HEK293 (cell line): ENCODE results near the gene ABHD8.

Experiments
- CTCF ChIA-PET: fragments of 350-600 bp; formaldehyde crosslinking; extraction: SDS; loops from one replicate; lab custom pipeline; 2021; ENCODE audit warnings: antibody characterized with exemption; lab: Yijun Ruan, JAX
- POLR2A ChIA-PET: fragments of 300-600 bp; formaldehyde crosslinking; extraction: SDS; loops from one replicate; lab custom pipeline; 2020; ENCODE audit warnings: antibody characterized with exemption, inconsistent platforms; lab: Yijun Ruan, JAX
- H3K27ac ChIP-seq: fragments of 200-500 bp; sonication (Bioruptor generic); 2 replicates; pipeline ENCODE4 v1.5.1; 2014; ENCODE audit warnings: low read depth, low read length, control low read depth, inconsistent platforms; ENCODE audit errors: extremely low read depth
- H3K36me3 ChIP-seq, 2 experiments: fragments of 200-500 bp in 1 of 2; sonication (Bioruptor generic) in 1 of 2; 1 replicate in 1 of 2; 2 replicates in 1 of 2; pipeline ENCODE4 v1.5.1; 2014 to 2017; ENCODE audit warnings: inconsistent platforms in 2 of 2, low read length in 2 of 2; ENCODE audit not compliant: control insufficient read depth in 2 of 2, insufficient read depth in 1 of 2
- H3K4me1 ChIP-seq: fragments of 200-500 bp; sonication (Bioruptor generic); 2 replicates; pipeline ENCODE4 v1.5.1; 2014; ENCODE audit warnings: mild to moderate bottlenecking, low read length, inconsistent platforms; ENCODE audit not compliant: control insufficient read depth, insufficient read depth
- H3K4me3 ChIP-seq: 2 replicates; pipeline ENCODE4 v1.5.1; 2011; ENCODE audit warnings: low read depth, mild to moderate bottlenecking, control low read depth, low read length, moderate library complexity
- H3K9me3 ChIP-seq: fragments of 200-500 bp; sonication (Bioruptor generic); 2 replicates; pipeline ENCODE4 v1.5.1; 2014; ENCODE audit warnings: low read depth, low read length, inconsistent platforms; ENCODE audit not compliant: control insufficient read depth, insufficient read depth
- BCL11B ChIP-seq: fragments of 450-650 bp; formaldehyde crosslinking; IDR thresholded peaks from 2 replicates; pipeline ENCODE4 v1.5.1; 2016; ENCODE audit warnings: low read depth, missing biosample characterization, missing genetic modification characterization
- GFI1B ChIP-seq: fragments of 450-650 bp; formaldehyde crosslinking; IDR thresholded peaks from 2 replicates; pipeline ENCODE4 v1.5.1; 2016; ENCODE audit warnings: missing biosample characterization, missing genetic modification characterization
- HOXA7 ChIP-seq: sonication (generic); formaldehyde crosslinking; IDR thresholded peaks from 2 replicates; pipeline ENCODE4 v1.8.1; 2022; ENCODE audit warnings: missing genetic modification reagents, borderline replicate concordance
- IKZF3 ChIP-seq: fragments of 450-650 bp; IDR thresholded peaks from 2 replicates; pipeline ENCODE4 v1.5.0; 2018; ENCODE audit warnings: missing biosample characterization, mild to moderate bottlenecking, missing genetic modification characterization, moderate library complexity
- SCRT2 ChIP-seq: fragments of 450-650 bp; formaldehyde crosslinking; IDR thresholded peaks from 2 replicates; pipeline ENCODE4 v1.5.1; 2016; ENCODE audit warnings: missing biosample characterization, missing genetic modification characterization
- SP7 ChIP-seq: fragments of 450-650 bp; formaldehyde crosslinking; IDR thresholded peaks from 2 replicates; pipeline ENCODE4 v1.5.1; 2016; ENCODE audit warnings: missing biosample characterization, missing genetic modification characterization
- YY1 ChIP-seq: fragments of 450-650 bp; formaldehyde crosslinking; IDR thresholded peaks from 2 replicates; pipeline ENCODE4 v1.5.1; 2018; ENCODE audit warnings: missing biosample characterization, missing genetic modification characterization
- ZBTB48 ChIP-seq: fragments of 450-650 bp; formaldehyde crosslinking; IDR thresholded peaks from 2 replicates; pipeline ENCODE4 v1.5.1; 2016; ENCODE audit warnings: missing biosample characterization, missing genetic modification characterization
- ZBTB7A ChIP-seq: fragments of 450-650 bp; formaldehyde crosslinking; IDR thresholded peaks from 2 replicates; pipeline ENCODE4 v1.5.1; 2016; ENCODE audit warnings: low read depth, missing biosample characterization, missing genetic modification characterization
- ZFP69B ChIP-seq: fragments of 450-650 bp; formaldehyde crosslinking; IDR thresholded peaks from 2 replicates; pipeline ENCODE4 v1.5.1; 2016; ENCODE audit warnings: missing biosample characterization, missing genetic modification characterization
- ZNF121 ChIP-seq: fragments of 450-650 bp; formaldehyde crosslinking; IDR thresholded peaks from 2 replicates; pipeline ENCODE4 v1.5.1; 2016; ENCODE audit warnings: missing biosample characterization, missing genetic modification characterization
- ZNF23 ChIP-seq: fragments of 450-650 bp; formaldehyde crosslinking; IDR thresholded peaks from 2 replicates; pipeline ENCODE4 v1.5.1; 2016; ENCODE audit warnings: missing biosample characterization, missing genetic modification characterization, borderline replicate concordance
- ZNF394 ChIP-seq: fragments of 450-650 bp; formaldehyde crosslinking; IDR thresholded peaks from 2 replicates; pipeline ENCODE4 v1.5.1; 2016; ENCODE audit warnings: missing biosample characterization, missing genetic modification characterization, mild to moderate bottlenecking, moderate library complexity, borderline replicate concordance
- ZNF423 ChIP-seq: fragments of 450-650 bp; formaldehyde crosslinking; IDR thresholded peaks from 2 replicates; pipeline ENCODE4 v1.5.1; 2016; ENCODE audit warnings: missing biosample characterization, missing genetic modification characterization
- ZNF48 ChIP-seq: fragments of 450-650 bp; formaldehyde crosslinking; IDR thresholded peaks from 2 replicates; pipeline ENCODE4 v1.5.1; 2016; ENCODE audit warnings: missing biosample characterization, missing genetic modification characterization
- ZNF555 ChIP-seq: fragments of 450-650 bp; formaldehyde crosslinking; conservative IDR thresholded peaks from 2 replicates; pipeline ENCODE4 v1.5.1; 2017; ENCODE audit warnings: missing biosample characterization, mild to moderate bottlenecking, missing genetic modification characterization, inconsistent platforms
- ZNF558 ChIP-seq: fragments of 450-650 bp; formaldehyde crosslinking; IDR thresholded peaks from 2 replicates; pipeline ENCODE4 v1.5.1; 2016; ENCODE audit warnings: missing biosample characterization, missing genetic modification characterization
- ZNF707 ChIP-seq: fragments of 450-650 bp; formaldehyde crosslinking; IDR thresholded peaks from 2 replicates; pipeline ENCODE4 v1.5.1; 2016; ENCODE audit warnings: missing biosample characterization, missing genetic modification characterization
- ZNF76 ChIP-seq: fragments of 450-650 bp; formaldehyde crosslinking; IDR thresholded peaks from 2 replicates; pipeline ENCODE4; 2016; ENCODE audit warnings: low read depth, missing biosample characterization, missing genetic modification characterization, borderline replicate concordance
- ZNF777 ChIP-seq: fragments of 450-650 bp; formaldehyde crosslinking; IDR thresholded peaks from 2 replicates; pipeline ENCODE4 v1.5.1; 2017; ENCODE audit warnings: missing biosample characterization, missing genetic modification characterization, borderline replicate concordance
- TF ChIP-seq, protein P1 (sequence below): fragments of 450-650 bp; formaldehyde crosslinking; IDR thresholded peaks from 2 replicates; pipeline ENCODE4; 2016; ENCODE audit warnings: missing biosample characterization, missing genetic modification characterization
- TF ChIP-seq, protein P2 (sequence below): fragments of 450-650 bp; formaldehyde crosslinking; IDR thresholded peaks from 2 replicates; pipeline ENCODE4 v1.5.1; 2016; ENCODE audit warnings: missing biosample characterization, missing genetic modification characterization
- TF ChIP-seq, protein P3 (sequence below): fragments of 450-650 bp; formaldehyde crosslinking; optimal IDR thresholded peaks from 2 replicates; pipeline ENCODE3; 2016; ENCODE audit warnings: missing biosample characterization, mild to moderate bottlenecking, missing genetic modification characterization
- TF ChIP-seq, protein P4 (sequence below): fragments of 450-650 bp; formaldehyde crosslinking; IDR thresholded peaks from 2 replicates; pipeline ENCODE4 v1.5.1; 2016; ENCODE audit warnings: missing biosample characterization, missing genetic modification characterization
- TF ChIP-seq, protein P5 (sequence below): fragments of 450-650 bp; formaldehyde crosslinking; IDR thresholded peaks from 2 replicates; pipeline ENCODE4 v1.5.1; 2016; ENCODE audit warnings: missing biosample characterization, missing genetic modification characterization
- TF ChIP-seq, protein P6 (sequence below): fragments of 450-650 bp; IDR thresholded peaks from 2 replicates; pipeline ENCODE4 v1.5.1; 2018; ENCODE audit warnings: missing biosample characterization, mild to moderate bottlenecking, missing genetic modification characterization

Gene ABHD8

DNA sequence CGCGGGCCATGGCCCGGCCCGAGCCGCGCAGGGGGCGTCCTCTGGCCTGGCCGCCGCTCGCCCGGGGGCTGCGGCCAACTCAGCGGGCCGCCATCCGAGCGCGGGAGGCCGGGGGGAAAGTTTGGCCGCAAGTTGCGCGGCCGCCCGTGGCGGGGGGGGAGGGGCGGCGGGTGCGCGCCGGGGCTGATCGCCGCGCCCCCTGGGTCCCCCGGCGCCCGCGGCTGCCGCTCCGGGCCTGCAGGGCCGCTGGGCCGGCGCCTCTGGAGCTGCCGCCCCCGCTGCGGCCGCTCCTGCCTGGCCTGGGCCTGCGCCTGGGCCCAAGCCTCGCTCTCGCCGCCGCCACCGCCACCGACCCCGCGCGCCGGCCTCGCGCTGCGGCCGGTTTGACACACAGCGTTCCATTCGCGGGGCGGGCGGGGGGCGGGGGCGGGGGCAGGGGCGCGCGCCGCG lies 57.7 kb downstream of the ABHD8 start, which contains the start of gene NR2F6:
NR2F6 (minus strand) TSS at position 385 of the 450 bp plus-strand sequence. CDS start 699 bp downstream, outside the sequence.
- peaks cover 10% of the 10 kb centered on the region for H3K4me1 ChIP-seq

DNA sequence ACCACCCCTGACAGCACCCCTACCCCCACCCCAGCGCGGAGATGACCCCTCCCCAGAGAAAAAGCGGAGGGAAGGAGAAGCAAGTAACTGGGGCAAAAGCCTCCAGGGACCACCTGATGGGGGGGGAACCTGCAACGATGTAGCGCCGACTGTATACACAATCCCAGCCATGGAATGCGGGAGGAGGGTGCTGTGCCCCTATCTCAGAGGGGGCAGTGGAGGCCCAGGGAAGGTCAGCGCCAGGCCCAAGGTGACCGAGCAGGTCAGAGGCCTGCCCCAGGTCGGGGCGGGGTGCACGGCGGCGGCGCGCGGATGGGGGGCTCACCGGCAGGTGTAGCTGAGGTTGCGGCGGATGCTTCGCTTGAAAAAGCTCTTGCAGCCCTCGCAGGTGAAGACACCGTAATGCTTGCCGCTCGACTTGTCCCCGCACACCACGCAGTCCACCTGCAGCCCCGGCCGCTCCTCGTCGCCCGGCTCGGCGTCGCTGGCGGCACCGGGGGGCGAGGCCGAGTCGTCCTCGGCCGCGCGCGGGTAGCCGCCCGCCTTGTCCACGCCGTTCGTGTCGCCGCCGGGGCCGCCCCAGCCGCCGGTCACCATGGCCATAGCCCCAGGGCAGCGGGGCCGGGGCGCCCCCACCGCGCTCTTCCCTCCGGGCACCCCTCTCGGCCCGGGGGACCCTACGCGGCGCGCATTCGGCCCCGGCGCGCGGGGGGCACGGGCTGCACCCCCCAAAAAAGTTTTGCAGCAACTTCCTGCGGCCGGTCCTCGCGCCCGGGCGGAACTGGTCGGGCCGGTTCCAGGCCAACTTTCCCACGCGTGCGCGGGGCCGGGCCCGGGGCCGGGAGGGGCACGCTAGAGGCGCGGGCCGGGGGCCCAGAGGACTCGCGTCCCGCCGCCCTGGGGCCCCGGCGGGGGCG lies 58.3 kb downstream of the ABHD8 start:
- Histone ChIP-seq H3K4me3 (peak overlapping the region; percentile 76), H3K4me1 (peaks cover 10% of the 10 kb centered on the region), H3K9me3 (no peaks in the 10 kb centered on the region), H3K36me3 (peaks cover 0 to 15% of the 10 kb centered on the region in 2 experiments; a peak in 1 of 3 replicates), H3K27ac (peak overlapping the region; percentile 82; the same call in 1 of the 2 replicates)
- ChIA-PET POLR2A (interaction anchor here (1.0 to 6.8 kb wide), 5 partner anchors 10 to 30 kb away, joined by 3 to 29 read pairs (median 4); partner anchors contain the start of genes BABAM1, OCEL1 and USE1), CTCF (no interaction called here)
- TF ChIP-seq, protein P1, sequence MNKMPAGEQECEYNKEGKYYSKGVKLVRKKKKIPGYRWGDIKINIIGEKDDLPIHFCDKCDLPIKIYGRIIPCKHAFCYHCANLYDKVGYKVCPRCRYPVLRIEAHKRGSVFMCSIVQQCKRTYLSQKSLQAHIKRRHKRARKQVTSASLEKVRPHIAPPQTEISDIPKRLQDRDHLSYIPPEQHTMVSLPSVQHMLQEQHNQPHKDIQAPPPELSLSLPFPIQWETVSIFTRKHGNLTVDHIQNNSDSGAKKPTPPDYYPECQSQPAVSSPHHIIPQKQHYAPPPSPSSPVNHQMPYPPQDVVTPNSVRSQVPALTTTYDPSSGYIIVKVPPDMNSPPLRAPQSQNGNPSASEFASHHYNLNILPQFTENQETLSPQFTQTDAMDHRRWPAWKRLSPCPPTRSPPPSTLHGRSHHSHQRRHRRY (tag by site-specific recombination) = no peak
- TF ChIP-seq ZBTB48 (tag by site-specific recombination) (peak; percentile 26; the same call in 1 of the 2 replicates), ZBTB7A (tag by site-specific recombination) (peak; percentile 81), BCL11B (peak; percentile 72; the same call in 1 of the 2 replicates), ZNF394 (tag by site-specific recombination) (0 out of 2 replicates have a peak, but pooled peaks have one; percentile 12)
- TF ChIP-seq, protein P2, sequence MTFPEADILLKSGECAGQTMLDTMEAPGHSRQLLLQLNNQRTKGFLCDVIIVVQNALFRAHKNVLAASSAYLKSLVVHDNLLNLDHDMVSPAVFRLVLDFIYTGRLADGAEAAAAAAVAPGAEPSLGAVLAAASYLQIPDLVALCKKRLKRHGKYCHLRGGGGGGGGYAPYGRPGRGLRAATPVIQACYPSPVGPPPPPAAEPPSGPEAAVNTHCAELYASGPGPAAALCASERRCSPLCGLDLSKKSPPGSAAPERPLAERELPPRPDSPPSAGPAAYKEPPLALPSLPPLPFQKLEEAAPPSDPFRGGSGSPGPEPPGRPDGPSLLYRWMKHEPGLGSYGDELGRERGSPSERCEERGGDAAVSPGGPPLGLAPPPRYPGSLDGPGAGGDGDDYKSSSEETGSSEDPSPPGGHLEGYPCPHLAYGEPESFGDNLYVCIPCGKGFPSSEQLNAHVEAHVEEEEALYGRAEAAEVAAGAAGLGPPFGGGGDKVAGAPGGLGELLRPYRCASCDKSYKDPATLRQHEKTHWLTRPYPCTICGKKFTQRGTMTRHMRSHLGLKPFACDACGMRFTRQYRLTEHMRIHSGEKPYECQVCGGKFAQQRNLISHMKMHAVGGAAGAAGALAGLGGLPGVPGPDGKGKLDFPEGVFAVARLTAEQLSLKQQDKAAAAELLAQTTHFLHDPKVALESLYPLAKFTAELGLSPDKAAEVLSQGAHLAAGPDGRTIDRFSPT (tag by site-specific recombination) = 0 out of 2 replicates have a peak, but pooled peaks have one; percentile 9
- TF ChIP-seq, protein P3, sequence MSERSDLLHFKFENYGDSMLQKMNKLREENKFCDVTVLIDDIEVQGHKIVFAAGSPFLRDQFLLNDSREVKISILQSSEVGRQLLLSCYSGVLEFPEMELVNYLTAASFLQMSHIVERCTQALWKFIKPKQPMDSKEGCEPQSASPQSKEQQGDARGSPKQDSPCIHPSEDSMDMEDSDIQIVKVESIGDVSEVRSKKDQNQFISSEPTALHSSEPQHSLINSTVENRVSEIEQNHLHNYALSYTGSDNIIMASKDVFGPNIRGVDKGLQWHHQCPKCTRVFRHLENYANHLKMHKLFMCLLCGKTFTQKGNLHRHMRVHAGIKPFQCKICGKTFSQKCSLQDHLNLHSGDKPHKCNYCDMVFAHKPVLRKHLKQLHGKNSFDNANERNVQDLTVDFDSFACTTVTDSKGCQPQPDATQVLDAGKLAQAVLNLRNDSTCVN (tag by site-specific recombination) = peak; percentile 71

More for the DNA sequence above, 57.7 kb downstream of the ABHD8 start, which contains the start of gene NR2F6:
- Histone ChIP-seq H3K9me3 (no peaks in the 10 kb centered on the region), H3K36me3 (peaks cover 0 to 8% of the 10 kb centered on the region in 2 experiments; a peak in 1 of 3 replicates), H3K27ac (peak within 1 kb of the TSS; percentile 82; the same call in 1 of the 2 replicates), H3K4me3 (peak within 1 kb of the TSS; percentile 76)
- TF ChIP-seq GFI1B (tag by site-specific recombination) (no peak), IKZF3 (tag by site-specific recombination) (no peak), ZNF23 (tag by site-specific recombination) (no peak), ZNF555 (tag by site-specific recombination) (no peak), ZNF48 (tag by site-specific recombination) (no peak), SCRT2 (tag by site-specific recombination) (no peak), ZNF558 (no peak), ZNF777 (tag by site-specific recombination) (no peak), ZNF121 (tag by site-specific recombination) (no peak), HOXA7 (CRISPR knock-in tag) (no peak), SP7 (tag by site-specific recombination) (no peak), ZNF76 (tag by site-specific recombination) (no peak), ZNF423 (tag by site-specific recombination) (no peak), YY1 (tag by site-specific recombination) (no peak), ZNF707 (tag by site-specific recombination) (no peak), ZFP69B (tag by site-specific recombination) (no peak)
- TF ChIP-seq, protein P4, sequence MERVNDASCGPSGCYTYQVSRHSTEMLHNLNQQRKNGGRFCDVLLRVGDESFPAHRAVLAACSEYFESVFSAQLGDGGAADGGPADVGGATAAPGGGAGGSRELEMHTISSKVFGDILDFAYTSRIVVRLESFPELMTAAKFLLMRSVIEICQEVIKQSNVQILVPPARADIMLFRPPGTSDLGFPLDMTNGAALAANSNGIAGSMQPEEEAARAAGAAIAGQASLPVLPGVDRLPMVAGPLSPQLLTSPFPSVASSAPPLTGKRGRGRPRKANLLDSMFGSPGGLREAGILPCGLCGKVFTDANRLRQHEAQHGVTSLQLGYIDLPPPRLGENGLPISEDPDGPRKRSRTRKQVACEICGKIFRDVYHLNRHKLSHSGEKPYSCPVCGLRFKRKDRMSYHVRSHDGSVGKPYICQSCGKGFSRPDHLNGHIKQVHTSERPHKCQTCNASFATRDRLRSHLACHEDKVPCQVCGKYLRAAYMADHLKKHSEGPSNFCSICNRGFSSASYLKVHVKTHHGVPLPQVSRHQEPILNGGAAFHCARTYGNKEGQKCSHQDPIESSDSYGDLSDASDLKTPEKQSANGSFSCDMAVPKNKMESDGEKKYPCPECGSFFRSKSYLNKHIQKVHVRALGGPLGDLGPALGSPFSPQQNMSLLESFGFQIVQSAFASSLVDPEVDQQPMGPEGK (tag by site-specific recombination) = no peak
- TF ChIP-seq, protein P5, sequence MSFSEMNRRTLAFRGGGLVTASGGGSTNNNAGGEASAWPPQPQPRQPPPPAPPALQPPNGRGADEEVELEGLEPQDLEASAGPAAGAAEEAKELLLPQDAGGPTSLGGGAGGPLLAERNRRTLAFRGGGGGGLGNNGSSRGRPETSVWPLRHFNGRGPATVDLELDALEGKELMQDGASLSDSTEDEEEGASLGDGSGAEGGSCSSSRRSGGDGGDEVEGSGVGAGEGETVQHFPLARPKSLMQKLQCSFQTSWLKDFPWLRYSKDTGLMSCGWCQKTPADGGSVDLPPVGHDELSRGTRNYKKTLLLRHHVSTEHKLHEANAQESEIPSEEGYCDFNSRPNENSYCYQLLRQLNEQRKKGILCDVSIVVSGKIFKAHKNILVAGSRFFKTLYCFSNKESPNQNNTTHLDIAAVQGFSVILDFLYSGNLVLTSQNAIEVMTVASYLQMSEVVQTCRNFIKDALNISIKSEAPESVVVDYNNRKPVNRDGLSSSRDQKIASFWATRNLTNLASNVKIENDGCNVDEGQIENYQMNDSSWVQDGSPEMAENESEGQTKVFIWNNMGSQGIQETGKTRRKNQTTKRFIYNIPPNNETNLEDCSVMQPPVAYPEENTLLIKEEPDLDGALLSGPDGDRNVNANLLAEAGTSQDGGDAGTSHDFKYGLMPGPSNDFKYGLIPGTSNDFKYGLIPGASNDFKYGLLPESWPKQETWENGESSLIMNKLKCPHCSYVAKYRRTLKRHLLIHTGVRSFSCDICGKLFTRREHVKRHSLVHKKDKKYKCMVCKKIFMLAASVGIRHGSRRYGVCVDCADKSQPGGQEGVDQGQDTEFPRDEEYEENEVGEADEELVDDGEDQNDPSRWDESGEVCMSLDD (tag by site-specific recombination) = no peak
- TF ChIP-seq, protein P6, sequence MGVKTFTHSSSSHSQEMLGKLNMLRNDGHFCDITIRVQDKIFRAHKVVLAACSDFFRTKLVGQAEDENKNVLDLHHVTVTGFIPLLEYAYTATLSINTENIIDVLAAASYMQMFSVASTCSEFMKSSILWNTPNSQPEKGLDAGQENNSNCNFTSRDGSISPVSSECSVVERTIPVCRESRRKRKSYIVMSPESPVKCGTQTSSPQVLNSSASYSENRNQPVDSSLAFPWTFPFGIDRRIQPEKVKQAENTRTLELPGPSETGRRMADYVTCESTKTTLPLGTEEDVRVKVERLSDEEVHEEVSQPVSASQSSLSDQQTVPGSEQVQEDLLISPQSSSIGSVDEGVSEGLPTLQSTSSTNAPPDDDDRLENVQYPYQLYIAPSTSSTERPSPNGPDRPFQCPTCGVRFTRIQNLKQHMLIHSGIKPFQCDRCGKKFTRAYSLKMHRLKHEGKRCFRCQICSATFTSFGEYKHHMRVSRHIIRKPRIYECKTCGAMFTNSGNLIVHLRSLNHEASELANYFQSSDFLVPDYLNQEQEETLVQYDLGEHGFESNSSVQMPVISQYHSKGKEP = no peak
- ChIA-PET POLR2A (interaction anchor here (0.6 to 6.8 kb wide), 6 partner anchors 10 to 87 kb away, joined by 3 to 29 read pairs (median 3); partner anchors contain the start of genes BABAM1, MRPL34, OCEL1 and USE1), CTCF (interaction anchor here (0.6 kb wide), 1 partner anchor 52 kb away, joined by 3 read pairs; no protein-coding TSS in a partner anchor)
